Loucy (cell line): ENCODE measurements around the gene LATS1.

Source experiments
- EZH2phosphoT487 ChIP-seq: fragments of 200-600 bp; IDR thresholded peaks from 2 replicates; pipeline ENCODE4 v1.6.1; 2018; ENCODE audit warnings: antibody characterized with exemption, mild to moderate bottlenecking, moderate library complexity, borderline replicate concordance
- TF ChIP-seq, protein P1 (sequence below): fragments of 200-600 bp; sonication (generic); conservative IDR thresholded peaks from 2 replicates; pipeline ENCODE4 v1.5.1; 2014; ENCODE audit warnings: mild to moderate bottlenecking, antibody characterized with exemption, low read length

- TF ChIP-seq, protein P1, sequence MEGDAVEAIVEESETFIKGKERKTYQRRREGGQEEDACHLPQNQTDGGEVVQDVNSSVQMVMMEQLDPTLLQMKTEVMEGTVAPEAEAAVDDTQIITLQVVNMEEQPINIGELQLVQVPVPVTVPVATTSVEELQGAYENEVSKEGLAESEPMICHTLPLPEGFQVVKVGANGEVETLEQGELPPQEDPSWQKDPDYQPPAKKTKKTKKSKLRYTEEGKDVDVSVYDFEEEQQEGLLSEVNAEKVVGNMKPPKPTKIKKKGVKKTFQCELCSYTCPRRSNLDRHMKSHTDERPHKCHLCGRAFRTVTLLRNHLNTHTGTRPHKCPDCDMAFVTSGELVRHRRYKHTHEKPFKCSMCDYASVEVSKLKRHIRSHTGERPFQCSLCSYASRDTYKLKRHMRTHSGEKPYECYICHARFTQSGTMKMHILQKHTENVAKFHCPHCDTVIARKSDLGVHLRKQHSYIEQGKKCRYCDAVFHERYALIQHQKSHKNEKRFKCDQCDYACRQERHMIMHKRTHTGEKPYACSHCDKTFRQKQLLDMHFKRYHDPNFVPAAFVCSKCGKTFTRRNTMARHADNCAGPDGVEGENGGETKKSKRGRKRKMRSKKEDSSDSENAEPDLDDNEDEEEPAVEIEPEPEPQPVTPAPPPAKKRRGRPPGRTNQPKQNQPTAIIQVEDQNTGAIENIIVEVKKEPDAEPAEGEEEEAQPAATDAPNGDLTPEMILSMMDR = no peak
- TF ChIP-seq EZH2phosphoT487 = no peak
Measured at GRCh38 chr6:149734915-149735314, 17.0 kb upstream of the LATS1 start.
